SKM-1 (cell line): ENCODE measurements around the gene ZFAND6.

Source experiments
- DNase-seq: peaks from one replicate; lab custom pipeline; 2025; ENCODE audit not compliant: unreplicated experiment; lab: John Stamatoyannopoulos, UW

Gene ZFAND6

DNA sequence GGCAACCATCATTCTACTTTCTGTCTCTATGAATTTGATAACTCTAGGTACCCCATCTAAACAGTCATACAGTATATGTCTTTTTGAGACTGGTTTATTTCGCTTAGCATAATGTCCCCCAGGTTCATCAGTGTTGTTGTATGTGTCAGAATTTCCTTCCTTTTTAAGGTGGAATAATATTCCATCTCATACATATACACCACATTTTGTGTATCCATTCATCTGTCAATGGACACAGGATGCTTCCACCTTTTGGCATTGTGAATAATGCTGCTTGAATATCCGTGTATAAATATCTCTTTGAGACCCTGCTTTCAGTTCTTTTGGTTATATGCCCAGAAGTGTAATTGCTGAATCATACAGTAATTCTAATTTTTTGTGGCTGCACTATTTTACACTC is 10.4 kb upstream of the ZFAND6 start:
- no peak for DNase-seq

DNA sequence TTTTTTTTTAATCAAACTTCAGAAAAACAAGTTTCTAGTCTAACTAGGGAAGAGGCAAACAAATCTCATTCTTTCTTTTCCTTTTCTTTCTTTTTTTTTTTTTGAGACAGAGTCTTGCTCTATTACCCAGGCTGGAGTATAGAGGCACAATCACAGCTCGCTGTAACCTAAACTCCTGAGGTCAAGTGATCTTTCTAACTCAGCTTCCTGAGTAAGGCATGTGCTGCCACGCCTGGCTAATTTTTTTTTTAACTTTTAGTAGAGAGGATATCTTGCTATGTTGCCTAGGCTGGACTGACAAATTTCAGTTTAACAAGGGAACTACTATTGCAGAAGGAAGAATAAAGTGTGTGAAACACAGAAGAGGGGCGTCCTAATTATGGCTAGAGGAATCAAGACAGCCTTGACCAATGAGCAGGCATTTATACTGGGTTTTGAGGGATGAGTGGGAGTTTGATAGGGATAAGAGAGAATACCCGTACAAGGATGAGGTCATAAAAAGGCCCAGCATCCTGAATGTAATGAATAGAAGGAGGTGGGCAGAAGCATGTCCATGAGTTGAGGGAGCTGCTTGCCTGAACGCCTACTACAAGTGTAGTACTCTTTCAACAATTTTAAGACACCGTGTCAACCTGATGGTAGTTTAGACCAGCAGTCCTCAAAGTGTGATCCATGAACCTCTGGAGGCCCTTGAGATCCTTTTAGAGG is 6.7 kb upstream of the ZFAND6 start:
- DNase-seq, result no peak

DNA sequence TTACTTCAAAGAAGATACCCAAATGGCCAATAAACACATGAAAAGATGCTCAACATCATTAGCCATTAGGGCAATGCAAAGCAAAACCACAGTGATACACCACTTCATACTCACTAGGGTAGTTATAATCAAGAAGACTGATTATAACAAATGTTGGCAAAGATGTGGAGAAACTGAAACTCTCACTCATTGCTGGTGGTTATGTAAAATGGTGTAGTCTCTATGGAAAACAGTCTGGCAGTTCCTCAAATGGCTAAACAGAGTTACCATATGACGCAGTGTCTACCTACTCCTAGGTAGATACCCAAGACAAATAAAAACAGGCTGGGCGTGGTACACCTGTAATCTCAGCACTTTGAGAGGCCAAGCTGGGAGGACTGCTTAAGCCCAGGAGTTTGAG is 3.5 kb upstream of the ZFAND6 start:
- no peak for DNase-seq

DNA sequence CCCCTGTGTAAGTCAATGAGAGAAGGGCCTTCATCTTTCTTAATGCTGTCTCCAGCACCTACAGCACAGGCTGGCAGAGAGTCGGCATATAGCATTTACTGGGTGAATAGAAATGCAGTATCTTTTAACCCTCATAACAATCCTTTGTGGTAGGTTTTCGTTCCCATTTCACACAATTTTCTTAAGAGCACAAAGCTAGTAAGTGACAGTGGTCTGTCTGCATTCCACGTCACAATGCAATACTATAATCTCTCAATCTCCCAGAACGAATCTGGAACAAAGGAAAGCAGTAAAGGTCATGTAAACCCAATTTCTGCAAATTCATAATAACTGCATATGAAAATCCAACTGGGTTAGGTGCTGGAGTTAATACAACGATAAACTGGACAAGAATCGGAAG is 1.4 kb upstream of the ZFAND6 start:
- DNase-seq, result no peak

DNA sequence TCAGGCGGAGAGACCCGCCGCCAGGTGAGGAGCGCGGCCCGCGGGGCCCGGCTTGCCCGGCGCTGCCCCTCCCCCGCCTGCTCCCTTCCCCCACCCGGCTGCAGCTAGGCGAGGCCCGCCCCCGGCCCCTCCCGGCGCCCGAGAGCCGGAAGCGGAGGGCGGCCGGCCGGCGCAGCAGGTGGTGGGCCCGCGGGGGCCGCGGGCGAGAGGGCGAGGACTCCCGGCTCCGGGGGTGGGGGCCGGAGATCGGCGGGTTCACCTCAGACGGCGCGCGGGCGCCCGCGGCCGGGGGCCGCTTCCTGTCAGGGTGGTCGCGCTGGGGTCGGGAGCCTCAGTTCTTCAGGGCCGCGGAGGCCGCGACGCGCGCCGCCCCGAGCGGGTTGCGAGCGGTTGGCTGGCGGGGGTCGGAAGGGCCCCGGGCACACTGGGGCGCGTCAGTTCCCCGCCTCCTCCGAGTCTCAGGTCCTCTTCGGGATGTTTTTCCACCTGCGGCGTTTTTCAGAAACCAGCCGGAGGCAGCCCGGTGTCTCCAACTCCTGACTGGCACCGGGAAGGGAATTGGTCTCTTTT is 395 bp downstream of the ZFAND6 start:
- DNase-seq, result no peak

DNA sequence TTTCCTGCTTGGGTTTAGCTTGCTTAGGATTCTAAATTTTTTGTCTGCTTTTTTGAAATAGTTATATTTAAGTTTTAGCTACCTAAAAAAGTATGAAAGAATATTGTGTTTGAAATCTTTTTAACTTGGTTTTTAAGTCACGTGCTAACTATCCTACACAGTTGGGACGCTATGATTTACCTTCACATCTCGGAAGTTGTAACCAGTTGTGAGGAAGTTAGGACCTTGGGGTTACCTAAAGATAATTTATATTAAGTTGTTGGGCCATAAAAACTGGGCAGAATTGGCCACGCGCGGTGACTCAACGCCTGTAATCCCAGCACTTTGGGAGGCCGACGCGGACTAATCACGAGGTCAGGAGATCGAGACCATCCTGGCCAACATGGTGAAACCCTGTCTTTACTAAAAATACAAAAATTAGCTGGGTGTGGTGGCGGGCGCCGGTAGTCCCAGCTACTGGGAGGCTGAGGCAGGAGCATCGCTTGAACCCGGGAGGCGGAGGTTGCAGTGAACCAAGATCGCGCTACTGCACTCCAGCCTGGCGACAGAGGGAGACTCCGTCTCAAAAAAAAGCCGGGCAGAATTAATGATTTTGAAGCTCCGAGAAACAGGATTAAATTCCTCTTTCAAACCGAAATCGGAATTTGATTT is 1.0 kb downstream of the ZFAND6 start:
- no peak for DNase-seq

DNA sequence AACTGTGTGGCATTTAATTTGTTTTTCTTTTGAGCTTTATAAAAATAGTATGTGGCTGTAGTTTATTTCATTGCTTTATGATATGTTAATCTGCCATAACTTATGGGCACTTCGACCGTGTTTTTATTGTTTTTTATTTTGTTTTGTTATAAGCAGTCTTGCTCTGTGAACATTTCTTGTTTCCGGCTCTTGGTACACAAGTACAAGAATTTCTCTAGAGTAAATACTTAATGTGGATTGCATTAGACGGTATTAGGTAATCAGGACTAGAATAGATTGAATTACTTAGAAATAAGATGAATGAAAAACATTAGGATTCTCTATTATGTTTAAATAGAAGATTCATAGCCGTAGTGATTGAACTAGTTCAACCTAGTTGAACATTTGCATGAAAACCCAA is 2.1 kb downstream of the ZFAND6 start:
- DNase-seq, result no peak

DNA sequence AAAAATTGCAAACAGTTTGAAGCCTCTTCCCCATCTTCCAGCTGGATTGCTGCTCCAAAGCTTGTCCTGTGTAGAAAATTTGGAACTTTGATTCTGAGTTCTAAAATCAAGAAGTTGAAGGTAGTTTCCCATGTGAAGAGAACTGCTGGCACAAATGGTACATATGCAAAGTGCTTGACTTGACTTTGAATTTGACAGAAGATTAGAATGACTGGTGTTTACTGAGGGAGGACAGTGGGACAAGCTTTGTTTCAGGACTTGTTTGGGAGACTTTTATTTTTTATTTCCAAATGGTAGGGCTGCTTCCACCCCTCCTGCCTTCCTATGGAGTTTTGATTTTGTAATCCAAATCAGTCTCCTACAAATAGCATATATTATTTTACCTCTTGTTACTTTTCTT is 7.4 kb downstream of the ZFAND6 start:
- no peak for DNase-seq

DNA sequence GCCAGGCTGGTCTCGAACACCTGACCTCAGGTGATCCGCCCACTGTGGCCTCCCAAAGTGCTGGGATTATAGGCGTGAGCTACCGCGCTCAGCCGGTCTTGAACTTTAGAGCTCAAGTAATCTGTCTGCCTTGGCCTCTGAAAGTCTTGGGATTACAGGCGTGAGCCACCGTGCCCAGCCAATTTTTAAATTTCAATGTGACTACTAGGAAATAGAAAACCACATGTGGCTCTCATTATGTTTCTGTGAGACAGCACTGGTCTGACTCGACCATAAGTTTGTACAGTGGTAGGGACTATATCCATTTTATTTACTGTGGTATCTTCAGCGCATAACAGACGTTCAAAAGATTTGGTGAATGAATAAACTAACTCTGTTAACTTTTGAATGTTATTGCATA is 9.1 kb downstream of the ZFAND6 start:
- no peak for DNase-seq

DNA sequence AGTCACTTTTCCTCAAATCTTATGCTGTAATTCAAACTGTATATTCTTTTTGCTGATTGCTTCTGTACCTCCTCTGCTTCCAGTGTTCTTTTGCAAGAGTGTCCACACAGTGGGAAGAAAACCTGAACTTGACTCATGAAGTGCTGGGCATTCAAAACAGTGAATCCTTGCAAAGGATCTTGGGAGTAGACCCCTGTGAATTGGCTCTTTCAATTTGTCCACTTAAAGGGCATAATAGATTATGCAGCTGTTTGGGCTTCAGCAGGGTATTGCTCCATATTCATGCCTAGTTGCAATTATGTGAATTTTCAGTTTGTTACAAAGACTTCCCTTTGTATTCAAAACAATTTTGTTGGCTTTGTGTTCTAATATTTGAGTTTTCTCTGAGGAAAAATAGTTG is 11.4 kb downstream of the ZFAND6 start:
- no peak for DNase-seq

DNA sequence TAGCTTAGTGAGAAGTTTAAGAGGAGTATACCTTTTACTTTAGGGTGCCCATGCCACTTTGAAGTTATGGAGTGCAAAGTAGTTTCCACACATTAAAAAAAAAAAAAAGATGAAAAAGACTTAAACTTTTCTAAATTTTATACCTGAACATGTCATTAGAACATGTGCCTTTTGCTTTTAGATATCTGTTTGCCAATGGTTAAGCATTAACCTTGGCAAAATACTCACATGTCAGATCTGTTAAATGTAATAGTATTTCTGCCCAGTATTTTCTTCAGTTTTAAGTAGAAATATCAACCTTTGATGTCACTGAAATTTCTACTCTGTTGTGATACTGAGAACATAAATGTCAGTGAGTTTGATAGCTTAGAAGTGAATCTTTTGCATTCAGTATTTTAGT is 12.2 kb downstream of the ZFAND6 start:
- DNase-seq, result no peak

DNA sequence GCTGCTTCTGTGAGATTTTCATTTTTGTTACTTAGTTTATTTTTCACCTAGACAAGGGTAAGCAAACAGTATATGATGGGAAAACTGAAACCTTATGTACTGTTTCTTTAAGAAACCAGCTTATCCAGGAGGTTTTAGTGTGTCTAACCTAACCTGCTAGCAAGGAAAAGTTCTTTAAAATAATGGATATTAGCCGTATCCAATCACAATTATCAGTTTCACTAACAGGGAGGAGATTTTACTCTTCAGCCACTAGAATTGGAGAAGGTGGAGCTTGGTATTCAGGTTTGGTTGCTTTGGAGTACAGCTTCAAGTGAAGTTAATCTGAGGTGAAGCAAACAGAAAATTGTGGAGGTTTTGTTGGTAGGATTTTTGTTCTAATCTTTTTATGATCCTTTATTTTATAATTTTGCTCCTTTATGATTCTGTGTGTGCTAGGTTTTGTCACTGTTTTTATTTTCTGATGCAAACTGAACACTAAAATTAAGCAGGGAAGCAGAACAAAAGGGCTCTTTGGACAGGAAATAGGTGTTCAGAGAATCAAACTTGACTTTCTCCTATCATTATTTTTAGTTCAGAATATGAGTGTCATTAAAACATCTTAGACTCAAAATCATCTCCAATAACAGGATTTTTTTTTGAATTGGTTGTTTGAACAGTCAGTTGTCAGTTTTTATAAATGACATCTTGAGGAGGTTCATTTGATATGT is 13.0 kb downstream of the ZFAND6 start:
- peak; percentile 72 for DNase-seq

DNA sequence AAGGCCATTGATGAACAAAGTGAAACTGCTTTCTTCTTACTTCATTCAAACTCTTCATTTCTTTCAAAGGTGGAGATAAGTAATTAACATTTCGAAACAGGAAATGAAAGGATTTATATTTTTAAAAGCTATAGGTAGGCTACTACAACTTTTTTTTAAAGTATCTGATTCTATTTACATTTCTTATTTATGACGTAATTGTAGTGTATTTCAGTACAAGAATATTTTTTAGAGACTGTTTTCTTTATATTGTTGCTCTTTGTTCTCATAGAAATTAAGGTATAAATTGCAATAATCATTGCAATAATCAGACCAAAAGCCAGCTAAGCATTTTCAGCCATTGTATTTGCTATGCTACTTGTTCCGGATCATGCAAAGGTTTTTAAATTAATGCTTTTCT is 13.7 kb downstream of the ZFAND6 start:
- no peak for DNase-seq

DNA sequence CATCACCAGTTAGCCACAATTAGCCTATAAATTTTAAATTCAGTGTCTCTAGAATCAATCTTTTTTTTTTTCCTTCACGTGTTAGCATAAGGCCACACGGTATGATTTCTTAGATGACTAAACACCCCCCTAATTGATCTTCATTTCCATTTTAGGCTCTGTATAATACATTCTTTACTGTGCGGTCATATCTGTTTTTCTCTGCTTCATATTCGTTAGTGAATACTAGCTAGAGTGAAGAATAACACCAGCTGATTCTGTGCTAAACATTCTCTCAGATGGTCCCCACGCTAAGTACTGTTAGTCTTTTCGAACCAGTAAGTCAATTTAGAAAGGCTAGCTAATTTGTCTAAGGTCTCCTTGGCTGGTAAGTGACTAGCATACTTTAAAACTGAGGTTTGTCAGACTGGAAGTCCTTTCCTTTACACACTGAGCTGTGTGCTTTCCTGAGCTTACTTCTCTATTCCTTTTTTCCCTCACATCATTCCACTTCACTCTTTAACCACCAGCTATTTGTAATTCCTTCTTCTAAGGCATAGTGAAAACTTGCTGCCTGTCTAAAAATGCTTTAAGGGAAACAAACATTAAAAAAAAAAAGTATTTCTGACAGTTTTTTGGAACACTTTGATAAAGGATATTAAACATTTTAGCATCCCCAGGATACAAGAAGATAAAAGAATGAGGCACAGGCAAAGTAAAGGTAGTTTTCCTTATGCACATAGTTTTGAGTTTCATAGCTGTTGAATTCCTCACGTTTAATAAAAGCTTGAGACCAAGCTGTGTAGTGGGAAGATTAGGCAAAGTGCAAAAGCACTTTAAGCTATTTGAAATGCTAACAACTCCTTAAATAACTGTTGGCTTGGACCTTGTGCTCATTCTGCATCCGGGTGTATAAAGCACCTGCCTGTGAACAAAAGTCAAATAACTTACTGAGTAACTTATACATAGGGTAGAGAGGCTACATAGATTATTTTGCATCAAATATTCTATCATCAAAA is 17.1 kb downstream of the ZFAND6 start:
- no peak for DNase-seq

DNA sequence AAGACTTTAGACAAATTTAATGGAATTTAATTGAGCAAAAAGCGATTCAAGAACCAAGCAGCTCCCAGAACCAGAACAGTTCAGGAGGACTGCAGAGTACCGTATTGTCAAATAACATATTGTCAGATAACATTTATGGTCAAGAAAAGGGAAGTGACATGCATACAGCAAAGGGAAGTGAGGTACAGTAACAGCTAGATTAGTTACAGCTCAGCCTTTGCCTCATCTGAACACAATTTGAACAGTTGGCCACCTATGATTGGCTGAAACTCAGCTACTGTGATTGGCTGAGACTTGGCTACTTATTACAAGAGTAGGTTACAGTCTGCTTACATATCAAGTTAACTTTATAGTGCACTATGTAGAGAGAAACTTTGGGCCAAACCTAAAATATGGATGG is 21.9 kb downstream of the ZFAND6 start:
- DNase-seq, result peak; percentile 75

DNA sequence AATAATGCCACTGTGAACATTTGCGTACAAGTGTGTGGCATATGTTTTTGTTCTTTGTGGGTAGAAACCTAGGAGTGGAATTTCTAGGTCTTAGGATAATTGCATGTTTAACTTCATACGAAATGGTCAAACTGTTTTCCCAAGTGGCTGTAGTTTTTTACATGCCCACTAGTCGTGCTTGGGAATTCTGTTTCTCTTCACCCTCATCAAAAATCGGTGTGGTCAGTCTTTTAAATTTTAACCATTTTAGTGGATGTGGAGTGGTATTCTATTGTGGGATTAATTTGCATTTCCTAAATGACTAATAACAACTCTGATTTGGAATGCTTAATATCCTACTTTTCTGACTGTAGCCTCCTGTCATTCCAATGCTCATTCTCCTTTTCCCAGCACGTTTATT is 27.6 kb downstream of the ZFAND6 start:
- no peak for DNase-seq

DNA sequence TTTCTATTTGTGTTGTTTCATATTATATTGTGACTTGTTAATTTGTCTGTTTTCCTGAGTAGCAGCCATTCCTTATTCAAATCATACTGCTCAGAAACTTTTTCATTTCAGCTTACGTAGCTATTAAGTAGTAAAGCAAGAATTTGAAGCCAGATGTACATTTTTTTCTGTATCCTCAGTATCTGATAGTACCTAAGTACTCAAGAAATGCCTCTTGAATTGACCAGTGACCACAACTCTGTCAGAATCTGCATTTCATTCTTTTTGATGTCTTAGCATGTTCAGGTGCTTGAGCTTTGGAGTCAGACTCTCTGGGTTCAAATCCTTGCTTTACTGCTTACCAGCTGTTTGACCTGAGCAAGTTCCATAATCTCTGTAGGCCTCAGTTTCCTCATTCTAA is 30.6 kb downstream of the ZFAND6 start:
- DNase-seq, result no peak

DNA sequence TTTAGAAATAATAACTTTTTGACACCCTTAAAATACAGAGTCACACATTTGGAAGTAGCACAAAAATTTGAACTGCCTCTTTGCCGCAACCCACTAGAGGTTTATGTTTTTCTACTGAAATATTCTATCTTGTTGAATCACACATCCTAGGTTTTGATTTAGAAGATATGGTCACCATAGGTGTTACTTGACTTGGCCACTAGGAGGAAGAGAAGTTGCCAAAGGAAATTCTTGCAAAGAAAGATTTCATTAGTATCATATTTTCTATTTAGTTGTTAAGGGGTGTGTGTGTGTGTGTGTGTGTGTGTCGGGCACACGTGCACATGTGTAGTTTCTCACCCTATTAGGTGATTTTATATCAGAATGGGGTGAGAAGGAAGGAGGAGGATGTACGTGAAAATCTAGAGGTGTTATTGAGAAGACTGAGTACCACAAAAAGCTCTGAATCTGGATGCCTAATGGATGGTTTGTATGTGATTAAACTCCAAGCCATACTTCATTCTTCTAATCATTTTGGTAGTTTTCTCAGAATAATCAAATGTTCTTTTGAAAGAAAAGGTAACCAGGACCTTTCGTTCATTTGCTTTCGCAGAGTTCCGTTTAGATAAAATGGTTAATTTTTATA is 31.5 kb downstream of the ZFAND6 start:
- DNase-seq, result no peak

DNA sequence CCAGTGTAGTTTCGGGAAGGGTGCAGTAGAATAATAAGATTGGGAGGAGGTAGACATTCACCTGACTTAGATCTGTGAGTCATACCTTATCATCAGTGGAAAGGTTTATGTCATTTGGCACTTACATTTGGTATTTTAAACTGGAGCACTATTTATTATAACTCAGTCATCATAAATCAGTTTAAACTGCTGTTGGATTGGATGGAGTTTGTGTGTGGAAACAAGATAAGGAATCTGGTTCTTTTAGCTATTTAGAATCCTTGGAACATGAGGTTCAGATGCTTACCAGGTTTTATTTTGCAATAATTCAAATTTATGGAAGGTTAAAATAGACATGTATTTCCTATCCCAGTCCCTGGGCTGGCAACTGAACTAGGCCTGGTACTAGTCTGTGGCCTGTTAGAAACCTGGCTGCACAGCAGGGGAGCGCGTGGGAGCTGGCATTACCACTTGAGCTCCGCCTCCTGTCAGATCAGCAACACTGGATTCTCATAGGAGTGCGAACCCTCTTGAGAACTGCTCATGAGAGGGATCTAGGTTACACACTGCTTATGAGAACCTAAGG is 34.5 kb downstream of the ZFAND6 start:
- no peak for DNase-seq

DNA sequence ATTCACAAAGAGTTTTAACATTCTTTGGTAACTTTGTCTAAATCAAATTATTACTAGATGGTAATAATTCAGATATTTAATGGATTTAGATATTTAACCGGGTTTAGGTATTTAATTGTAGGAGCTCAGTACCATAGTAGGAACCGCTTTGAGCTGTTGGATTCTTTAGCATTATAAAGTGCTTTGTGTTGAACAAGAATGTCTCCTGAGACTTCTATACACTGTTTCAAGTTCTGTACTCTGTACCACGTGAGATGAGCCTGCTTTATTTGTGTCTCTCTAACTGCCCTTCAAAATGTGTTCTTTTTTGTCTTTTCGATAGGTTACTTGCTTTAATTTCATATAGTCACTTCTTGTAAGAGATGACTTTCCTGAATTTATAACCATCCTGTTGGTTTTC is 36.0 kb downstream of the ZFAND6 start:
- no peak for DNase-seq
